ENCODE measurements around the gene TYW1.
"Not testable (repeated sequence)": the region's sequence is repeated elsewhere in the genome, so short reads cannot be mapped to it uniquely, and the experiment has no call there.

TYW1 gene

DNA sequence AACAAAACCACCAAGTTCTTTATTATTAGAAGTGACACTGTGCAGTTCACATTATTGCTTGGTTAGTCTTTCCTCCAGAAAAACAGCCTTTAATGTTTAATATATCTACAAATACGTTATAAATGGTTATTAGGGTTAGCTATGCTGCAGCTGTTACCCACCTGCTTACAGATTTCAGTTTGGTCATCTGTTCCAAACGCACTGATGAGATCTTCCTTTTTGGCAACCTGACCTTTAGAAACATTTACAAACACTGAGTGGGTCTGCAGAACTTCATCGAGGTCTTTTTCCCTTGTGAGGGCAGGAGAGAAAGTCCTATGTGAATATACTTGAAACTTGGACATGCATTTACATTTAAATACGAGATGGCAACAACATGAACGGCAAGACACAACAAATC, 2.6 kb upstream of the TYW1 start:
- H3K9me3 ChIP-seq (ENCODE audit: control insufficient read depth in 2 of 2, low read length in 2 of 2); H3K4me1 ChIP-seq (ENCODE audit: control insufficient read depth in 2 of 2, insufficient read depth in 2 of 2, low read length in 2 of 2); H3K27me3 ChIP-seq (ENCODE audit: control insufficient read depth in 2 of 2, insufficient read depth in 2 of 2, low read length in 2 of 2): not testable (repeated sequence)
- Histone ChIP-seq H3K9ac (ENCODE audit: low read depth in 1 of 2, low read length in 2 of 2) (peak overlapping the region in 1 of 2 donors; percentile 95), H3K4me3 (ENCODE audit: low read length in 2 of 2) (peak overlapping the region; percentile 84 to 88), H3K36me3 (ENCODE audit: control insufficient read depth in 2 of 2, insufficient read depth in 2 of 2, low read length in 2 of 2) (peaks cover 6 to 12% of the 10 kb centered on the region in 2 donors), H3K27ac (ENCODE audit: low read depth in 2 of 2, low read length in 2 of 2) (peak overlapping the region; percentile 98 to 99)

DNA sequence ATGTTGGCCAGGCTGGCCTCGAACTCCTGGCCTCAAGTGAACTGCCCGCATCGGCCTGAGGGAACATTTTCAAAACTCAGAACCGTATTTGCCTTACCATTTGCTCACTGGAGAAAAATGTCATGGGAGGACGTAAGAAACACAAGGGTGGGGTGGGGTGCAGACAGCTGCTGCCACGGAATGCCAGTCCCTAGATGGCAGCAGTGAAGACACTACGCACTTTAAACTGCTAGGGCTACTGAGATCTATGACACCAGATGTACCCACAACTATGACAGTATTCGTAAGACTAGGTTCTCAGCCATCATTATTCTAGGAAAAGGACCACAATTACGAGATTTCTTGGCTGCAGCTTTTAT, 2.0 kb upstream of the TYW1 start:
- H3K9me3 ChIP-seq (ENCODE audit: control insufficient read depth in 2 of 2, low read length in 2 of 2); H3K27me3 ChIP-seq (ENCODE audit: control insufficient read depth in 2 of 2, insufficient read depth in 2 of 2, low read length in 2 of 2); H3K4me1 ChIP-seq (ENCODE audit: control insufficient read depth in 2 of 2, insufficient read depth in 2 of 2, low read length in 2 of 2): not testable (repeated sequence)
- H3K4me3 ChIP-seq (ENCODE audit: low read length in 2 of 2), result peak overlapping the region; percentile 84 to 88
- peak overlapping the region; percentile 98 to 99 for H3K27ac ChIP-seq (ENCODE audit: low read depth in 2 of 2, low read length in 2 of 2)
- H3K9ac ChIP-seq (ENCODE audit: low read depth in 1 of 2, low read length in 2 of 2), result peak overlapping the region; percentile 95 to 97
- H3K36me3 ChIP-seq (ENCODE audit: control insufficient read depth in 2 of 2, insufficient read depth in 2 of 2, low read length in 2 of 2), result peaks cover 6 to 12% of the 10 kb centered on the region in 2 donors

DNA sequence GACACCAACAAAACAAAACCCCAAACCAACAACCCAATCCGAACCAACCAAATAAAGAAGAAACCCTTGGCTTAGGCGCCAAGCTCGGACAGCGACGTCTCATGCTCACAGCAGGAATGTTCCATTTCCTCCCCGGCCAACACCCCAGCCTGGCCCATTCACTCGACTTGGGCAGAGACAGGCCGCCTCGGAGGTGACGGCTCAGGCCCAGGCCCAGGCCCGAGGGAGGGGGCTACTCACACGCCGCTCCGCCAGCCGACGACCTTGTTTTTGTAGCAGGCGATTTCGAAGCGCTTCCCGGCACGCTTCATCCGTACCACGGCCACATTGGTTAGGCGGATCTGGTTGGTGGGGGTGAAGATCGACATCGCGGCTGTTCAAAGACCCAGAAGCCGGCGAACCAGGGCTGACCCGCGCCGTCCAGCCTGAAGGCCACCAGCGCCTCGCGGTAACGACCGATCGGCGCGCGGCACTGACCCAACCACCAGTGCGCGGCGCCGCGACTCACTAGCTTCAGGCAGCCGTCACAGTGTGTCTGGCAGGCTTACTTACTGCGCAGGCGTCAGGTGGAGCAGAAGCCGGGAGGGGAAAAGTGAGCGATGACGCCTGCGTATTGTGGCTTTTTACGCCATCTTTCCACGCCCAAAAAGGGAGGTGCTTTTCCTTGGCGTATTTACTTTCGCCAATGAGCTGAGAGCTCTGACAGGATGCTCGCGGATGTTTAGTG, 1.4 kb upstream of the TYW1 start, which contains the start of gene SBDS:
Gene SBDS, minus strand, starts transcription at position 537 of the 727 bp plus-strand sequence. Its CDS starts 169 bp downstream, at position 368.
- Histone ChIP-seq H3K27ac (ENCODE audit: low read depth in 2 of 2, low read length in 2 of 2) (peak within 1 kb of the TSS; percentile 98 to 99), H3K36me3 (ENCODE audit: control insufficient read depth in 2 of 2, insufficient read depth in 2 of 2, low read length in 2 of 2) (peaks cover 6 to 11% of the 10 kb centered on the region in 2 donors)

DNA sequence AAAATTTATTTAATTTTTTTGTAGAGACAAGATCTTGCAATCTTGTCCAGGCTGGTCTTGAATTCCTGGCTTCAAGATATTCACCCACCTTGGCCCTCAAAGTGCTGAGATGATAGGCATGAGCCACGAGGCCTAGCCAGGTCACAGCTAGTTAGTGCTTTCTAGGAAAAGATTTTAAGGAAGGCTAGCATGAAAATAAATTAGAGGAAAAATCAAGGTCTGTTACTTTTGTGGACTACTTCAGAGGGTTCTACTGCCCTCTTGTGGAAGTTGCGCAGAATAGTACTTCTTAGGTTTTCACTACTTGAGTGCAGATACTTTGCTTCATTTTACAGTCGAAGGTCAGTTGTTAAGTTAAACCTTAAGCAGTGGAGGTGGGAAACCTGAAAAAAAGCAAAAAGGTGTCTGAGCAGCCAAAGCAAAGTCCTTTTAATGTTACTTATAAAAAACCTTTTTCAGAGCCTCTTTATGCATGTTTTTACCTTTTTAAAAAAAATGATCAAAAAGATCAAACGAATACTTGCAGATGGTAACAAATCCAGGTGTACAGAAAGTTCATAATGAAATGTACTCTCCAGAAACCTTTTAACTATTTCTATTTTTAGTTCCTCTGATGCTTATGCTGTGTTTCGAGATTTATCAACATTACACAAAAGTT, 4.1 kb downstream of the TYW1 start:
- not testable (repeated sequence) for H3K27me3 ChIP-seq (ENCODE audit: control insufficient read depth in 2 of 2, insufficient read depth in 2 of 2, low read length in 2 of 2); H3K9me3 ChIP-seq (ENCODE audit: control insufficient read depth in 2 of 2, low read length in 2 of 2)
- peaks cover 0 to 10% of the 10 kb centered on the region in 2 donors for H3K36me3 ChIP-seq (ENCODE audit: control insufficient read depth in 2 of 2, insufficient read depth in 2 of 2, low read length in 2 of 2)

More for the DNA sequence above, 1.4 kb upstream of the TYW1 start, which contains the start of gene SBDS:
- not testable (repeated sequence) for H3K9me3 ChIP-seq (ENCODE audit: control insufficient read depth in 2 of 2, low read length in 2 of 2); H3K27me3 ChIP-seq (ENCODE audit: control insufficient read depth in 2 of 2, insufficient read depth in 2 of 2, low read length in 2 of 2); H3K4me1 ChIP-seq (ENCODE audit: control insufficient read depth in 2 of 2, insufficient read depth in 2 of 2, low read length in 2 of 2)
- Histone ChIP-seq H3K4me3 (ENCODE audit: low read length in 2 of 2) (peak within 1 kb of the TSS; percentile 84 to 88), H3K9ac (ENCODE audit: low read depth in 1 of 2, low read length in 2 of 2) (peak within 1 kb of the TSS; percentile 95 to 97)

DNA sequence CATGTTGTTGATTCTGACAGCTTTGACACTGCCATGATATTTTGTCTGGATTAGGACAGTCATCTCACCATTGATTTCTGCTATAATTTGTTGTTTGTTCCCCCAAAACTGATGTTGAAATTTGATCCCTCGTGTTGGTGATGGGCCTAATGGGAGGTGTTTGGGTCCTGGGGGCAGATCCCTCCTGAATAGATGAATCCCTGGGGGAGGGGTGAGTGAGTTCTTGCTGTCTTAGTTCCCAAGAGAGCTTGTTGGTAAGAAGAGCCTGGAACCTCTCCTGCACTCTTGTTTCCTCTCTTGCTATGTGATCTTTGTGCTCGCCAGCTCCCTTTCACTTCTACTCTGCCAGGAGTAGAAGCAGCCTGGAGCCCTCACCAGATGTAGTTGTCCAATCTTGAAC, 7.5 kb downstream of the TYW1 start:
- peaks cover 0 to 21% of the 10 kb centered on the region in 2 donors for H3K36me3 ChIP-seq (ENCODE audit: control insufficient read depth in 2 of 2, insufficient read depth in 2 of 2, low read length in 2 of 2)
- not testable (repeated sequence) for H3K4me3 ChIP-seq (ENCODE audit: low read length in 2 of 2)

More for the DNA sequence above, 4.1 kb downstream of the TYW1 start:
- not testable (repeated sequence) for H3K4me1 ChIP-seq (ENCODE audit: control insufficient read depth in 2 of 2, insufficient read depth in 2 of 2, low read length in 2 of 2); H3K27ac ChIP-seq (ENCODE audit: low read depth in 2 of 2, low read length in 2 of 2); H3K4me3 ChIP-seq (ENCODE audit: low read length in 2 of 2); H3K9ac ChIP-seq (ENCODE audit: low read depth in 1 of 2, low read length in 2 of 2)

DNA sequence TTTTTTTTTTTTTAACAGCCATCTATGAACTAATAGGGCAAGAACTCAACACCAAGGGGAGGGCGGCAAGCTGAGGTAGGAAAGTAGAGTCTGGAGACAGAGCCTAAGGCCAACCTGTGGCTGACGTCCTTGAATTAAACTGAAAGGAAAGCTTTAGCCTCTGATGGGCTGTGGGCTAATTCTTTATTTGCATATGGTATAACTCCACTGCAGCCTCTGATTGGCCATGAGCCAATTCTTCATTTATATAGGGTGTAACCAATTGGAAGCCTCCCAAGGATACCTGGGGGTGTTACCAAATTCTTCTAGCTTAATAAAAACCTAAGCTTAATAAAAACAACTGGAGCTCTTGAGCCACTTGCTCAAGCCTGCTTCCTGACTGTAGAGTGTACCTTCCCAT, 10.3 kb downstream of the TYW1 start:
- Histone ChIP-seq H3K4me3 (ENCODE audit: low read length in 2 of 2) (no peak overlapping the region), H3K27ac (ENCODE audit: low read depth in 2 of 2, low read length in 2 of 2) (no peak overlapping the region), H3K4me1 (ENCODE audit: control insufficient read depth in 2 of 2, insufficient read depth in 2 of 2, low read length in 2 of 2) (no peaks in the 10 kb centered on the region), H3K36me3 (ENCODE audit: control insufficient read depth in 2 of 2, insufficient read depth in 2 of 2, low read length in 2 of 2) (peaks cover 3 to 30% of the 10 kb centered on the region in 2 donors), H3K9me3 (ENCODE audit: control insufficient read depth in 2 of 2, low read length in 2 of 2) (no peaks in the 10 kb centered on the region), H3K27me3 (ENCODE audit: control insufficient read depth in 2 of 2, insufficient read depth in 2 of 2, low read length in 2 of 2) (no peaks in the 10 kb centered on the region), H3K9ac (ENCODE audit: low read depth in 1 of 2, low read length in 2 of 2) (no peak overlapping the region)

More for the DNA sequence above, 7.5 kb downstream of the TYW1 start:
- H3K4me1 ChIP-seq (ENCODE audit: control insufficient read depth in 2 of 2, insufficient read depth in 2 of 2, low read length in 2 of 2); H3K9ac ChIP-seq (ENCODE audit: low read depth in 1 of 2, low read length in 2 of 2); H3K27me3 ChIP-seq (ENCODE audit: control insufficient read depth in 2 of 2, insufficient read depth in 2 of 2, low read length in 2 of 2); H3K9me3 ChIP-seq (ENCODE audit: control insufficient read depth in 2 of 2, low read length in 2 of 2); H3K27ac ChIP-seq (ENCODE audit: low read depth in 2 of 2, low read length in 2 of 2): not testable (repeated sequence)

DNA sequence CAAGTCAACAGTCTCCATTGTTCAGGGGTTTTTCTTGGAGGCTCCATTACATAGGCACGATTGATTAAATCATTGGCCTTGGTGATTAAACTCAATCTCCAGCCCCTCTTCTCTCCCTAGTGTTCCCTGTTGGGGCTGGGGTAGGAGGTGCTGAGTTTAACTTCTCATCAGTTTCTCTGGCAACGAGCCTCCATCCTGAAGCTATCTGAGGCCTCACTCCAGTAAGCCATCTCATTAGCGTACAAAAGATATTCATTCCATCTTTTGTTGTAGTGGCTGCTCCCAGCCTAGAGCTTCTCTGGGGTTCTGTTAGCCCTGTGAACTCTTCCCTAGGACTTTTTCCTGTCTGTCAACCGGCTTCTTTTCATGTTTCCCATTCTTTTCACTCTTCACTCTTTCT, 11.6 kb downstream of the TYW1 start:
- Histone ChIP-seq H3K4me1 (ENCODE audit: control insufficient read depth in 2 of 2, insufficient read depth in 2 of 2, low read length in 2 of 2) (no peaks in the 10 kb centered on the region), H3K4me3 (ENCODE audit: low read length in 2 of 2) (no peak overlapping the region), H3K27me3 (ENCODE audit: control insufficient read depth in 2 of 2, insufficient read depth in 2 of 2, low read length in 2 of 2) (no peaks in the 10 kb centered on the region), H3K9me3 (ENCODE audit: control insufficient read depth in 2 of 2, low read length in 2 of 2) (no peaks in the 10 kb centered on the region), H3K9ac (ENCODE audit: low read depth in 1 of 2, low read length in 2 of 2) (no peak overlapping the region), H3K27ac (ENCODE audit: low read depth in 2 of 2, low read length in 2 of 2) (no peak overlapping the region), H3K36me3 (ENCODE audit: control insufficient read depth in 2 of 2, insufficient read depth in 2 of 2, low read length in 2 of 2) (peaks cover 3 to 31% of the 10 kb centered on the region in 2 donors)

DNA sequence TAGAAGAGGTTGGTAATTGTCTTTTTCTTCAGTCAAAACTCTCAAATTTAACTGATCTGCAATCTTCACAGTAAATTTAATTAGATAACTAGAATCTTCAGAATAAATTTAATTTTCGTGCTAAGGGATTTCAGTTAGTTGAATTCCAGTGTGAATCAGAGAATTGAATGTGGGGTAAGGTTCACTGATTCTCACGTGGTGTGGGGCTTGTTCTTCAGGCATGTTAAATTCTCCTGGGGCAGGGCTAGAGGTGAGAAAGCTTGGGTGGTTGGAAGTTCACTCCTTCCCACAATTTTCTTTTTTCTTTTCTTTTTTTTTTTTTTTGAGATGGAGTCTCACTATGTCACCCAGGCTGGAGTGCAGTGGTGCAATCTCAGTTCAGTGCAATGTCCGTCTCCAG, 13.0 kb downstream of the TYW1 start:
- H3K27ac ChIP-seq (ENCODE audit: low read depth in 2 of 2, low read length in 2 of 2); H3K4me3 ChIP-seq (ENCODE audit: low read length in 2 of 2); H3K27me3 ChIP-seq (ENCODE audit: control insufficient read depth in 2 of 2, insufficient read depth in 2 of 2, low read length in 2 of 2); H3K9me3 ChIP-seq (ENCODE audit: control insufficient read depth in 2 of 2, low read length in 2 of 2); H3K9ac ChIP-seq (ENCODE audit: low read depth in 1 of 2, low read length in 2 of 2); H3K4me1 ChIP-seq (ENCODE audit: control insufficient read depth in 2 of 2, insufficient read depth in 2 of 2, low read length in 2 of 2): not testable (repeated sequence)
- H3K36me3 ChIP-seq (ENCODE audit: control insufficient read depth in 2 of 2, insufficient read depth in 2 of 2, low read length in 2 of 2), result peaks cover 3 to 34% of the 10 kb centered on the region in 2 donors

DNA sequence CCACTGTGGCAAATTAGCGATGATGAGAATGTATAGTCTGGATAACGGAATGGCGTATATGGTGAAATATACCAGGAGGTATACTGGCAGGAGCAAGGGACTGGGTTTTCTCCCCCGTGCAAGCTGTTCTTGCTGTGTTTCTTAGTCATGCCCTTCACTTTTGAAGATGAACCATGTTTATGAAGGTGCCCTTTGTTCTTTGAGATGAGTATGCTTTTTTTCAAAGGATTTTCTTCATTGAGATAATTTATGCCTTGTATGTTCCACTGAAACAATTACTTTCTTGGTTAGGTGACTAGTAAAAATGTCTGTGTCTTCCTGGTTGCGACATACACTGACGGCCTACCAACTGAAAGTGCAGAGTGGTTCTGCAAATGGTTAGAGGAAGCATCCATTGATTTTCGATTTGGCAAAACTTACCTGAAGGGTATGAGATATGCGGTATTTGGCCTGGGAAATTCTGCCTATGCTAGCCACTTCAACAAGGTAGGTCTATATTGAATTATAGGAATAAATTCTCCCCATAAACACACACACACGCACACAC, 17.5 kb downstream of the TYW1 start:
- not testable (repeated sequence) for H3K27ac ChIP-seq (ENCODE audit: low read depth in 2 of 2, low read length in 2 of 2); H3K4me3 ChIP-seq (ENCODE audit: low read length in 2 of 2); H3K4me1 ChIP-seq (ENCODE audit: control insufficient read depth in 2 of 2, insufficient read depth in 2 of 2, low read length in 2 of 2); H3K27me3 ChIP-seq (ENCODE audit: control insufficient read depth in 2 of 2, insufficient read depth in 2 of 2, low read length in 2 of 2); H3K9me3 ChIP-seq (ENCODE audit: control insufficient read depth in 2 of 2, low read length in 2 of 2); H3K9ac ChIP-seq (ENCODE audit: low read depth in 1 of 2, low read length in 2 of 2)
- peaks cover 13 to 24% of the 10 kb centered on the region in 2 donors for H3K36me3 ChIP-seq (ENCODE audit: control insufficient read depth in 2 of 2, insufficient read depth in 2 of 2, low read length in 2 of 2)

DNA sequence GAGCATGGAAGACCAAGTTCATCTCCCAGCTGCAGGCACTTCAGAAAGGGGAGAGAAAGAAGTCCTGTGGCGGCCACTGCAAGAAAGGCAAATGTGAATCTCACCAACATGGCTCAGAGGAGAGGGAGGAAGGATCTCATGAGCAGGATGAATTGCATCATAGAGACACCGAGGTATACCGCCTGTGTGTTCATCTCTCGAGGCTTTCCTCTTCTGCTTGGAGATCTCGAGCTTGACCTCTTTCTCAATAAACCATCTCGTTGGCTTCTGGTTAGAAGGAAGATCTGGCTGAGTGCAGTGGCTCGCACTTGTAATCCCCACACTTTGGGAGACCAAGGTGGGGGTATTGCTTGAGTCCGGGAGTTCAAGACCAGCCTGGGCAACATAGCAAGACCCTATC, 21.3 kb downstream of the TYW1 start:
- not testable (repeated sequence) for H3K9ac ChIP-seq (ENCODE audit: low read depth in 1 of 2, low read length in 2 of 2); H3K27me3 ChIP-seq (ENCODE audit: control insufficient read depth in 2 of 2, insufficient read depth in 2 of 2, low read length in 2 of 2); H3K27ac ChIP-seq (ENCODE audit: low read depth in 2 of 2, low read length in 2 of 2); H3K4me1 ChIP-seq (ENCODE audit: control insufficient read depth in 2 of 2, insufficient read depth in 2 of 2, low read length in 2 of 2); H3K9me3 ChIP-seq (ENCODE audit: control insufficient read depth in 2 of 2, low read length in 2 of 2); H3K4me3 ChIP-seq (ENCODE audit: low read length in 2 of 2)
- peaks cover 33 to 43% of the 10 kb centered on the region in 2 donors for H3K36me3 ChIP-seq (ENCODE audit: control insufficient read depth in 2 of 2, insufficient read depth in 2 of 2, low read length in 2 of 2)
